ENCODE measurements around the gene FBXW7. TPM values are rescaled to one million over a fixed set of nuclear protein-coding genes. Genes with fewer than 3 reads are reported as not detected.

The FBXW7 gene
- polyA plus RNA-seq, 1 donor from 2014 or later, result 55.7 TPM

- Histone ChIP-seq H3K9ac (ENCODE audit: low read length) (no peak overlapping the region), H3K27ac (ENCODE audit: low read length) (no peak overlapping the region), H3K4me3 (ENCODE audit: low read length) (no peak overlapping the region)
These were observed 246.0 kb downstream of the FBXW7 start for GRCh38 chr4:152289941-152290340.

GRCh38 chr4:152289541-152289940 is 246.4 kb downstream of the FBXW7 start:
- Histone ChIP-seq H3K27ac (ENCODE audit: low read length) (no peak overlapping the region), H3K27me3 (ENCODE audit: insufficient read depth, low read depth, low read length) (no peaks in the 10 kb centered on the region), H3K4me2 (ENCODE audit: low read length) (no peak overlapping the region), H3K79me2 (replicated peaks; ENCODE audit: insufficient read depth, low read length) (no peaks in the 10 kb centered on the region), H3K36me3 (ENCODE audit: insufficient read depth, low read length) (no peaks in the 10 kb centered on the region), H3K9me2 (ENCODE audit: insufficient read depth, low read length) (no peaks in the 10 kb centered on the region), H3K4me3 (ENCODE audit: low read length) (no peak overlapping the region), H3K9me3 (ENCODE audit: low read length) (no peaks in the 10 kb centered on the region), H2AFZ (ENCODE audit: low read depth, low read length) (no peak overlapping the region), H4K20me1 (ENCODE audit: insufficient read depth) (no peaks in the 10 kb centered on the region), H3F3A (ENCODE audit: insufficient read depth, low read length, poor library complexity, severe bottlenecking) (no peaks in the 10 kb centered on the region), H3K9ac (ENCODE audit: low read length) (no peak overlapping the region)
- TF ChIP-seq CTCF (IDR thresholded peaks at IDR 0.05; ENCODE audit: poor library complexity, severe bottlenecking), result no peak
- no peak for TF ChIP-seq REST (IDR thresholded peaks at IDR 0.05; ENCODE audit: borderline replicate concordance)

More at GRCh38 chr4:152289941-152290340, 246.0 kb downstream of the FBXW7 start:
- no peak overlapping the region for H2AFZ ChIP-seq (ENCODE audit: low read depth, low read length)
- no peaks in the 10 kb centered on the region for H3F3A ChIP-seq (ENCODE audit: insufficient read depth, low read length, poor library complexity, severe bottlenecking)
- no peaks in the 10 kb centered on the region for H4K20me1 ChIP-seq (ENCODE audit: insufficient read depth)
- no peaks in the 10 kb centered on the region for H3K27me3 ChIP-seq (ENCODE audit: insufficient read depth, low read depth, low read length)
- H3K79me2 ChIP-seq (replicated peaks; ENCODE audit: insufficient read depth, low read length), result no peaks in the 10 kb centered on the region
- H3K9me3 ChIP-seq (ENCODE audit: low read length), result no peaks in the 10 kb centered on the region
- TF ChIP-seq REST (IDR thresholded peaks at IDR 0.05; ENCODE audit: borderline replicate concordance), result no peak
- no peak for TF ChIP-seq POLR2AphosphoS5 (IDR thresholded peaks at IDR 0.05)
- no peak for TF ChIP-seq TAF1 (IDR thresholded peaks at IDR 0.05; ENCODE audit: low read depth)
- TF ChIP-seq CTCF (IDR thresholded peaks at IDR 0.05; ENCODE audit: poor library complexity, severe bottlenecking), result no peak
- no peak for TF ChIP-seq MXI1 (conservative IDR thresholded peaks at IDR 0.05; ENCODE audit: poor library complexity, severe bottlenecking)
- TF ChIP-seq SMC3 (conservative IDR thresholded peaks at IDR 0.05; ENCODE audit: poor library complexity), result no peak
- no peak for TF ChIP-seq RAD21 (conservative IDR thresholded peaks at IDR 0.05)
- TF ChIP-seq EZH2 (IDR thresholded peaks at IDR 0.05; ENCODE audit: borderline replicate concordance, insufficient read depth, low read length, poor library complexity, severe bottlenecking), result no peak
- TF ChIP-seq EP300 (conservative IDR thresholded peaks at IDR 0.05; ENCODE audit: poor library complexity, severe bottlenecking), result no peak
- no peak overlapping the region for H3K4me2 ChIP-seq (ENCODE audit: low read length)
- no peaks in the 10 kb centered on the region for H3K9me2 ChIP-seq (ENCODE audit: insufficient read depth, low read length)
- no peaks in the 10 kb centered on the region for H3K36me3 ChIP-seq (ENCODE audit: insufficient read depth, low read length)

Measured in neural cell (in vitro differentiated cells).